ENCODE results near the gene GPR142. TPM values are rescaled to one million over a fixed set of nuclear protein-coding genes. Genes with fewer than 3 reads are reported as not detected.

Gene GPR142
- total and polyA plus RNA-seq, 2 experiments from 2014 or later: not detected

DNA sequence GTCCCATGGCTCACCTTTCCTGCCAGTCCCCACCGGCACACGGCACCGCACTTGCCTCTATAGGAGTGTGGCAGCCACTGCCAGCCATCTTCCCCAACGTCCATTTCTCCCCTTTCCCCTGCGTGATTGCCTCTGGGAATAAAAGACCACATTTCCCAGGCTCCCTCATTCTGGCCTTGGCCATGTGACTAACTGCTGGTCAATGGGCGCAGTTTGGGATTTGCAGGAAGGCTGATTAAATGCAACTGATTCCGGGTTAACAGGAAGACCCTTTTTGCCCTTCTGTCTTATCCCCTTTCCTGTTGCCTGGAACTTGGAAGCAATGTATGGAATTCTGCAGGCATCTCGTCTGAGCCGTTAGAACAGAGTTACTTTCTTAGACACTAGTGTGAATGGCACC is 8.6 kb upstream of the GPR142 start:
- DNase-seq: no peak
- Histone ChIP-seq H3K27me3 (replicated peaks; ENCODE audit: insufficient read depth) (peaks cover 54% of the 10 kb centered on the region), H4K20me1 (ENCODE audit: insufficient read depth) (no peaks in the 10 kb centered on the region), H3K4me2 (ENCODE audit: unreplicated experiment) (no peak overlapping the region), H3K79me2 (ENCODE audit: insufficient read depth) (no peaks in the 10 kb centered on the region), H3K9me3 (ENCODE audit: low read depth) (no peaks in the 10 kb centered on the region), H3F3A (ENCODE audit: insufficient read depth) (no peaks in the 10 kb centered on the region), H3K27ac (no peak overlapping the region), H3K4me1 (ENCODE audit: insufficient read depth) (no peaks in the 10 kb centered on the region), H2AFZ (no peak overlapping the region), H3K36me3 (ENCODE audit: low read depth) (no peaks in the 10 kb centered on the region), H3K9me2 (ENCODE audit: insufficient read depth) (no peaks in the 10 kb centered on the region), H3K4me3 (no peak overlapping the region), H3K9ac (no peak overlapping the region)
- 51 to 53% methylated on average over 9 of the region's 9 CpGs for WGBS, 2 experiments (ENCODE audit: low coverage in 1 of 2, low lambda C conversion rate in 2 of 2, missing lambda C conversion rate in 2 of 2)
- no peak for TF ChIP-seq EZH2phosphoT487 (IDR thresholded peaks at IDR 0.05; ENCODE audit: insufficient read depth, low read depth)
- TF ChIP-seq EZH2 (IDR thresholded peaks at IDR 0.05; ENCODE audit: insufficient read depth, poor library complexity, severe bottlenecking): no peak
- in situ Hi-C loops (cut with MboI): no loop called here

DNA sequence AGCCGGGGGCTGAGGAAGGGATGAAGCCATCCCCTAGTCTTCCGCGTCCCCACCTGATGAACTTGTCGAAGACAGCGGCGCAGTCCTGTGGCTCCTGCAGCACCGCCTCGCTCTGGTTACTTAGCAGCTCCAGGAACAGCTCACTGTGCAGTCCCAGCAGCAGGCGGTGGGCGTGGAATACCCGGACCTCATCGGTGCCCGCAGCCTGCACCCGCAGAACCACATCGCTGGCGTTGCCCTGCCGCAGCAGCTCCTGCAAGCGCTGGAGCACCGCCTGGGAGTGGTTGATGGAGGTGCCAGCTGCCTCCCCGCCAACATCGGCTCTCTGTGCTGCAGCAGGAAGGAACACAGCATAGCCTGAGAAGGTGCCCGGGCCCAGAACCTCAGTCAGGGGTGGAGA is 7.4 kb upstream of the GPR142 start:
- Histone ChIP-seq H3K27me3 (replicated peaks; ENCODE audit: insufficient read depth) (peaks cover 49% of the 10 kb centered on the region), H3K9me2 (ENCODE audit: insufficient read depth) (no peaks in the 10 kb centered on the region), H3K9me3 (ENCODE audit: low read depth) (no peaks in the 10 kb centered on the region), H4K20me1 (ENCODE audit: insufficient read depth) (no peaks in the 10 kb centered on the region), H3K36me3 (ENCODE audit: low read depth) (no peaks in the 10 kb centered on the region), H2AFZ (no peak overlapping the region), H3F3A (ENCODE audit: insufficient read depth) (no peaks in the 10 kb centered on the region), H3K4me2 (ENCODE audit: unreplicated experiment) (no peak overlapping the region), H3K27ac (no peak overlapping the region), H3K9ac (no peak overlapping the region), H3K4me1 (ENCODE audit: insufficient read depth) (no peaks in the 10 kb centered on the region), H3K4me3 (no peak overlapping the region), H3K79me2 (ENCODE audit: insufficient read depth) (no peaks in the 10 kb centered on the region)
- WGBS, 2 experiments (ENCODE audit: low coverage in 1 of 2, low lambda C conversion rate in 2 of 2, missing lambda C conversion rate in 2 of 2): 73 to 74% methylated on average over 22 of the region's 22 CpGs
- DNase-seq: no peak
- no peak for TF ChIP-seq EZH2 (IDR thresholded peaks at IDR 0.05; ENCODE audit: insufficient read depth, poor library complexity, severe bottlenecking)
- TF ChIP-seq EZH2phosphoT487 (IDR thresholded peaks at IDR 0.05; ENCODE audit: insufficient read depth, low read depth): no peak
- in situ Hi-C loops (cut with MboI): no loop called here

- H2AFZ ChIP-seq: no peak overlapping the region
- no peaks in the 10 kb centered on the region for H3K9me3 ChIP-seq (ENCODE audit: low read depth)
- H3F3A ChIP-seq (ENCODE audit: insufficient read depth): no peaks in the 10 kb centered on the region
- DNase-seq: no peak
- no peaks in the 10 kb centered on the region for H3K9me2 ChIP-seq (ENCODE audit: insufficient read depth)
- no peaks in the 10 kb centered on the region for H4K20me1 ChIP-seq (ENCODE audit: insufficient read depth)
- no peaks in the 10 kb centered on the region for H3K79me2 ChIP-seq (ENCODE audit: insufficient read depth)
- H3K9ac ChIP-seq: no peak overlapping the region
- peaks cover 40% of the 10 kb centered on the region for H3K27me3 ChIP-seq (replicated peaks; ENCODE audit: insufficient read depth)
- no peaks in the 10 kb centered on the region for H3K4me1 ChIP-seq (ENCODE audit: insufficient read depth)
- no peak overlapping the region for H3K27ac ChIP-seq
- H3K4me3 ChIP-seq: no peak overlapping the region
- in situ Hi-C loops (cut with MboI): no loop called here
- TF ChIP-seq EZH2phosphoT487 (IDR thresholded peaks at IDR 0.05; ENCODE audit: insufficient read depth, low read depth) (no peak), EZH2 (IDR thresholded peaks at IDR 0.05; ENCODE audit: insufficient read depth, poor library complexity, severe bottlenecking) (no peak)
- 41 to 46% methylated on average over 7 of the region's 7 CpGs for WGBS, 2 experiments (ENCODE audit: low coverage in 1 of 2, low lambda C conversion rate in 2 of 2, missing lambda C conversion rate in 2 of 2)
- H3K36me3 ChIP-seq (ENCODE audit: low read depth): no peaks in the 10 kb centered on the region
- no peak overlapping the region for H3K4me2 ChIP-seq (ENCODE audit: unreplicated experiment)
These were observed 6.4 kb upstream of the GPR142 start for GRCh38 chr17:74360899-74361229.

DNA sequence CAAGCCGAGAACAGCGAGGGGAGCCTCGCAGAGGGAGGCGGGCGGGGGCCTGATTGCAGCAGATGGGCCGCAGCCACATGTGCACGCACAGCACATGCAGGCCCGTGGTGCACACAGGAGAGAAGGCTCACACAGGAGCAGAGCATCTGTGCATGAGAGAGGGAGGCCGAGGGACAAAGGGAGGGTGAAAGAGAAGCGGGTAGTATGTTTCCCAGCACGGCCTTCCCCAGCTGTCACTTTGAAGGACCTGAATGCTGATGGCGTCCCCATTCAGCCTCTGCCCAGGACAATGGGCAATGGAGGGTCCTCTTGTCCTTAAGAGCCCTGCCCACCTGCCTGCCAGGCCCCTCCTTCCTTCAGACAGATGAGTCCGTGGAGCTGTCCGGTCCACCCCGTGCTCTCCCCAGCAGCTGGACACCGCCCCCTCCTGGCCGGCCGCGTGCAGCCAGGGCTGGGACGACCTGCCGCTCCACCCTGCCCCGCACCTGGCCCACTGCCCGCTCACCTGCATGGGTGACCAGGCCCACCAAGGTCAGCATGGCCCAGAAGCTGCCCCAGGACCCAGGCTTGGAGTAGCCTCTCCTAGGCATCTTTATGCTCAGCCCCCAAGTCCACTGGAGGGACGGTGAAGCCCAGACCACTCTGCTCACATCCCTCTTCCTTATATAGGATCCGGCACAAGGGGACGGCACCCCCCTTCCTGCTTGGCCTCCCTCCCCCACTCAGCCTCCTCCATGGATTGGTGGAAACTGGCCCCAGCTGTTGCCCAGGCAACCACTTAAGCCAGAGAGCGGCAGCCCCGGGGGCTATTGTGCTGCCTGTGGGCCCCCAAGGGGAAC is 5.9 kb upstream of the GPR142 start, which contains the start of gene BTBD17:
Gene BTBD17, minus strand, starts transcription at position 639 of the 839 bp plus-strand sequence. Its CDS starts 49 bp downstream, at position 590.
- no peak for TF ChIP-seq EZH2 (IDR thresholded peaks at IDR 0.05; ENCODE audit: insufficient read depth, poor library complexity, severe bottlenecking)
- no peaks in the 10 kb centered on the region for H3K9me2 ChIP-seq (ENCODE audit: insufficient read depth)
- no peak within 1 kb of the TSS for H3K9ac ChIP-seq
- no peak within 1 kb of the TSS for H3K27ac ChIP-seq
- no peak within 1 kb of the TSS for H3K4me3 ChIP-seq
- H4K20me1 ChIP-seq (ENCODE audit: insufficient read depth): no peaks in the 10 kb centered on the region
- no peaks in the 10 kb centered on the region for H3K36me3 ChIP-seq (ENCODE audit: low read depth)
- no peaks in the 10 kb centered on the region for H3K4me1 ChIP-seq (ENCODE audit: insufficient read depth)
- H3K79me2 ChIP-seq (ENCODE audit: insufficient read depth): no peaks in the 10 kb centered on the region
- DNase-seq: peak; percentile 55
- H3K27me3 ChIP-seq (replicated peaks; ENCODE audit: insufficient read depth): peaks cover 34% of the 10 kb centered on the region
- no peak within 1 kb of the TSS for H2AFZ ChIP-seq
- in situ Hi-C loops (cut with MboI): no loop called here
- no peaks in the 10 kb centered on the region for H3K9me3 ChIP-seq (ENCODE audit: low read depth)
- no peak within 1 kb of the TSS for H3K4me2 ChIP-seq (ENCODE audit: unreplicated experiment)
- no peaks in the 10 kb centered on the region for H3F3A ChIP-seq (ENCODE audit: insufficient read depth)
- WGBS, 2 experiments (ENCODE audit: low coverage in 1 of 2, low lambda C conversion rate in 2 of 2, missing lambda C conversion rate in 2 of 2): 8% methylated on average over 26 to 28 of the region's 28 CpGs
